HepG2 (cell line): ENCODE results near the gene ZBED1. TPM values are rescaled to one million over a fixed set of nuclear protein-coding genes. Genes with fewer than 3 reads are reported as not detected.

Source experiments
- ATAC-seq: fragments of 200-7000 bp; cut with Tn5 transposase; 3 replicates; pipeline ENCODE4 v1.9.1; 2020; ENCODE audit warnings: mild to moderate bottlenecking, moderate library complexity
- BruUV-seq: library from RNA; stranded (reverse); fragments of 400-500 nt; replicated peaks from 2 replicates; lab custom pipeline; 2021; lab: Mats Ljungman, UMichigan
- CTCF ChIA-PET: fragments of 300-600 bp; formaldehyde crosslinking; extraction: SDS; loops from one replicate; lab custom pipeline; 2021; ENCODE audit warnings: low total read pairs, inconsistent platforms, low intra/inter-chr PET ratio; lab: Yijun Ruan, JAX
- POLR2A ChIA-PET: fragments of 350-600 bp; sonication (Branson Sonifier 250); formaldehyde crosslinking; loops from one replicate; lab custom pipeline; 2020; ENCODE audit warnings: antibody characterized with exemption, inconsistent platforms; lab: Yijun Ruan, JAX
- DNase-seq: peaks from one replicate; pipeline ENCODE4 v3.0.0-alpha.2; 2015; ENCODE audit warnings: low spot score
- FAIRE-seq: peaks from 3 replicates; lab custom pipeline; 2011; peaks lifted over from hg19 to GRCh38; lab: Jason Lieb, UNC
- H2AFZ ChIP-seq: one replicate; pipeline ENCODE4 v1.6.1; 2011; ENCODE audit warnings: low read length, inconsistent platforms
- H3K27ac ChIP-seq: fragments of 300-600 bp; 3 replicates; pipeline ENCODE4 v1.8.0; 2011; ENCODE audit warnings: mixed run types, mild to moderate bottlenecking, mixed read lengths, low read length, inconsistent platforms; ENCODE audit not compliant: insufficient read depth; ENCODE audit errors: extremely low read length
- H3K27me3 ChIP-seq, 2 experiments: fragments of 200-600 bp in 1 of 2; 2 replicates in 1 of 2; 3 replicates in 1 of 2; pipeline versions ENCODE4 v1.6.0 to v1.8.0; 2011; ENCODE audit warnings: low read length in 2 of 2, mild to moderate bottlenecking in 2 of 2, moderate library complexity in 2 of 2, inconsistent platforms in 1 of 2; ENCODE audit not compliant: insufficient read depth in 2 of 2, control insufficient read depth in 1 of 2
- H3K36me3 ChIP-seq, 2 experiments: fragments of 200-600 bp in 1 of 2; replicated peaks in 1 of 2; 2 replicates in 1 of 2; 3 replicates in 1 of 2; pipeline versions ENCODE4 v1.5.1 to v1.8.0; 2011; ENCODE audit warnings: low read length in 2 of 2, inconsistent platforms in 1 of 2; ENCODE audit not compliant: insufficient read depth in 2 of 2, control insufficient read depth in 1 of 2
- H3K4me1 ChIP-seq: 2 replicates; pipeline ENCODE4 v1.5.1; 2012; ENCODE audit warnings: low read length, inconsistent platforms; ENCODE audit not compliant: insufficient read depth
- H3K4me2 ChIP-seq: 2 replicates; pipeline ENCODE4 v1.6.0; 2011; ENCODE audit warnings: low read depth, low read length, inconsistent platforms
- H3K4me3 ChIP-seq, 3 experiments: fragments of 200-600 bp in 1 of 3; sonication (generic), shearing (Covaris generic) in 1 of 3; replicated peaks in 1 of 3; 2 replicates each; pipeline ENCODE4 v1.5.1; 2011 to 2016; ENCODE audit warnings: low read length in 3 of 3, inconsistent platforms in 2 of 3, low read depth in 2 of 3, mild to moderate bottlenecking in 2 of 3, control low read depth in 1 of 3, mixed read lengths in 1 of 3; ENCODE audit not compliant: insufficient read depth in 1 of 3
- H3K79me2 ChIP-seq: one replicate; pipeline ENCODE4 v1.6.1; 2011; ENCODE audit warnings: low read length, inconsistent platforms; ENCODE audit not compliant: insufficient read depth
- H3K9ac ChIP-seq: 2 replicates; pipeline ENCODE4 v1.6.0; 2011; ENCODE audit warnings: mild to moderate bottlenecking, low read depth, low read length, inconsistent platforms; ENCODE audit not compliant: insufficient read depth
- H3K9me3 ChIP-seq: 2 replicates; pipeline ENCODE4 v1.5.1; 2012; ENCODE audit warnings: mild to moderate bottlenecking, low read length
- H4K20me1 ChIP-seq: 2 replicates; pipeline ENCODE4 v1.6.0; 2011; ENCODE audit warnings: inconsistent platforms, mild to moderate bottlenecking, low read length, moderate library complexity; ENCODE audit not compliant: insufficient read depth
- FOSL2 ChIP-seq: sonication (generic); formaldehyde crosslinking; IDR thresholded peaks from 2 replicates; pipeline ENCODE4 v1.4.0; 2020; ENCODE audit warnings: missing genetic modification reagents
- HBP1 ChIP-seq: IDR thresholded peaks from 2 replicates; pipeline ENCODE4 v1.6.1; 2016; ENCODE audit warnings: low read depth, control low read depth
- HNF1A ChIP-seq, 2 experiments: sonication (generic) in 1 of 2; formaldehyde crosslinking in 1 of 2; IDR thresholded peaks; 2 replicates each; pipeline versions ENCODE4 v1.4.0 to v1.6.1; 2016 to 2020; ENCODE audit warnings: borderline replicate concordance in 1 of 2, low read depth in 1 of 2, mild to moderate bottlenecking in 1 of 2, missing genetic modification reagents in 1 of 2
- KMT2B ChIP-seq: IDR thresholded peaks from 2 replicates; pipeline ENCODE4 v1.6.1; 2016; ENCODE audit warnings: missing genetic modification reagents, missing compliant biosample characterization
- RORA ChIP-seq: sonication (generic); formaldehyde crosslinking; IDR thresholded peaks from 2 replicates; pipeline ENCODE4 v1.5.0; 2020; ENCODE audit warnings: mild to moderate bottlenecking, missing genetic modification reagents, moderate library complexity
- SOX13 ChIP-seq, 3 experiments: fragments of 450-650 bp in 1 of 3; sonication (generic) in 1 of 3; formaldehyde crosslinking in 1 of 3; IDR thresholded peaks in 2 of 3; conservative IDR thresholded peaks in 1 of 3; 2 replicates each; pipeline versions ENCODE4 v1.5.0 to v1.6.1; 2016 to 2020; ENCODE audit warnings: antibody characterized with exemption in 1 of 3, mild to moderate bottlenecking in 1 of 3, missing compliant biosample characterization in 1 of 3, missing genetic modification reagents in 1 of 3, moderate library complexity in 1 of 3
- SRSF9 ChIP-seq: fragments of 200-400 bp; formaldehyde crosslinking; IDR thresholded peaks from 2 replicates; pipeline ENCODE4 v1.6.1; 2018; ENCODE audit warnings: borderline replicate concordance, mild to moderate bottlenecking, low read depth, low read length; ENCODE audit not compliant: insufficient read depth, poor library complexity, severe bottlenecking
- STAT5B ChIP-seq: sonication (generic); formaldehyde crosslinking; IDR thresholded peaks from 2 replicates; pipeline ENCODE4 v1.4.0; 2020; ENCODE audit warnings: missing genetic modification reagents
- TGIF2 ChIP-seq: IDR thresholded peaks from 2 replicates; pipeline ENCODE4 v1.6.1; 2016; ENCODE audit warnings: control low read depth, missing compliant biosample characterization
- ZMYM3 ChIP-seq: sonication (generic); formaldehyde crosslinking; IDR thresholded peaks from 2 replicates; pipeline ENCODE4 v1.5.1; 2020; ENCODE audit warnings: mild to moderate bottlenecking, missing genetic modification reagents
- ZNF24 ChIP-seq: fragments of 450-650 bp; IDR thresholded peaks from 2 replicates; pipeline ENCODE4 v1.6.1; 2017; ENCODE audit warnings: antibody characterized with exemption, mild to moderate bottlenecking
- ZNF260 ChIP-seq: sonication (generic); formaldehyde crosslinking; IDR thresholded peaks from 2 replicates; pipeline ENCODE4 v1.4.0; 2020; ENCODE audit warnings: missing genetic modification reagents, low read depth, mild to moderate bottlenecking, borderline replicate concordance
- ZSCAN12 ChIP-seq: sonication (generic); formaldehyde crosslinking; IDR thresholded peaks from 2 replicates; pipeline ENCODE4 v1.9.0; 2021; ENCODE audit warnings: mild to moderate bottlenecking, missing genetic modification reagents
- ZSCAN22 ChIP-seq: sonication (generic); formaldehyde crosslinking; IDR thresholded peaks from 2 replicates; pipeline ENCODE4 v1.4.0; 2020; ENCODE audit warnings: mild to moderate bottlenecking, missing genetic modification reagents
- WGBS: methylation state at CpG from one replicate; pipeline ENCODE4 v1.1.6; 2017; ENCODE audit warnings: low lambda C conversion rate; 5-methylcytosine and 5-hydroxymethylcytosine counted together
- in situ Hi-C: cut with HindIII; loops from 2 replicates; pipeline ENCODE4 v1.10.0; 2017; ENCODE audit warnings: low pct_unique_long_range_greater_than_20kb; ENCODE audit not compliant: extremely low pct_ligation_motif_present
- intact Hi-C: fragments of 100-400 bp; cut with micrococcal nuclease; formaldehyde crosslinking; loops from one replicate; pipeline ENCODE4 v1.10.0; 2022; ENCODE audit not compliant: unreplicated experiment
- polyA plus RNA-seq, 8 experiments: library from polyadenylated mRNA; depleted of rRNA in 3 of 8; stranded (reverse) in 7 of 8; unstranded in 1 of 8; fragments of >200 nt; fragmentation: Illumina TruSeq in 4 of 8; extraction: Trizol in 4 of 8; gene quantifications; 2 replicates each; pipeline versions ENCODE4 v1.2.1 to v1.2.3, GENCODE V29; 2011 to 2016; ENCODE audit warnings: low read depth in 4 of 8, missing spikeins in 1 of 8, mixed read lengths in 1 of 8; ENCODE audit not compliant: insufficient read depth in 1 of 8
- total RNA-seq, 5 experiments: library from RNA; depleted of rRNA; stranded (reverse); fragments of >200 nt; fragmentation: Illumina TruSeq; extraction: Trizol; gene quantifications; 2 replicates each; pipeline ENCODE4 v1.2.3, GENCODE V29; 2016; ENCODE audit warnings: low read depth in 1 of 5

ZBED1 gene
- total and polyA plus RNA-seq, 2 of the 13 experiments (the other 11 are each of a cell fraction or from before 2014, with no cell fraction given): 20.0 to 29.8 TPM

- DNase-seq: no peak
- no peak overlapping the region for H3K27ac ChIP-seq
- ATAC-seq: no peak
- no peak for FAIRE-seq
- H3K79me2 ChIP-seq: peaks cover 14% of the 10 kb centered on the region
- in situ Hi-C loops (no loop called here), intact Hi-C loops (no loop called here)
- ChIA-PET POLR2A (no interaction called here), CTCF (no interaction called here)
- BruUV-seq: no TSS peak
- H4K20me1 ChIP-seq: no peaks in the 10 kb centered on the region; the same call in 1 of the 2 replicates
- no peaks in the 10 kb centered on the region for H3K9me3 ChIP-seq
- WGBS: 71% methylated on average over 2 of the region's 2 CpGs
- H2AFZ ChIP-seq: no peak overlapping the region
- no peaks in the 10 kb centered on the region; a peak in 1 of 5 replicates for H3K27me3 ChIP-seq
- H3K36me3 ChIP-seq: no peaks in the 10 kb centered on the region
- H3K4me2 ChIP-seq: no peak overlapping the region
- H3K9ac ChIP-seq: no peak overlapping the region
- H3K4me1 ChIP-seq: no peaks in the 10 kb centered on the region
- no peak overlapping the region for H3K4me3 ChIP-seq
- TF ChIP-seq SOX13 (IDR thresholded peaks at IDR 0.05) (no peak), SOX13 (CRISPR knock-in tag; conservative IDR thresholded peaks at IDR 0.05 in 1 of 2, IDR thresholded peaks at IDR 0.05 in 1 of 2) (no peak), TGIF2 (no peak), ZNF260 (CRISPR knock-in tag) (0 out of 2 replicates have a peak, but pooled peaks have one; percentile 63), FOSL2 (CRISPR knock-in tag) (no peak), SRSF9 (no peak), STAT5B (CRISPR knock-in tag) (no peak), ZMYM3 (CRISPR knock-in tag) (peak; percentile 38; the same call in 1 of the 2 replicates)
Measured at GRCh38 chrX:2447484-2447883, 53.3 kb downstream of the ZBED1 start.

- ATAC-seq: no peak
- H3K4me1 ChIP-seq: no peaks in the 10 kb centered on the region
- CTCF ChIA-PET: no interaction called here
- H3K27ac ChIP-seq: no peak overlapping the region
- intact Hi-C loops (no loop called here), in situ Hi-C loops (no loop called here)
- POLR2A ChIA-PET: no interaction called here
- H3K79me2 ChIP-seq: peaks cover 11% of the 10 kb centered on the region
- H4K20me1 ChIP-seq: no peaks in the 10 kb centered on the region; the same call in 1 of the 2 replicates
- no peaks in the 10 kb centered on the region for H3K9me3 ChIP-seq
- no peaks in the 10 kb centered on the region for H3K36me3 ChIP-seq
- no peak overlapping the region for H3K4me3 ChIP-seq
- no peak overlapping the region for H3K9ac ChIP-seq
- no peaks in the 10 kb centered on the region; a peak in 1 of 5 replicates for H3K27me3 ChIP-seq
- no peak overlapping the region for H3K4me2 ChIP-seq
- WGBS: 99% methylated on average over 11 of the region's 14 CpGs
- DNase-seq: no peak
- BruUV-seq: no TSS peak
- no peak overlapping the region for H2AFZ ChIP-seq
- FAIRE-seq: peak; percentile 21
- TF ChIP-seq ZSCAN12 (CRISPR knock-in tag) (no peak), KMT2B (no peak), HNF1A (IDR thresholded peaks at IDR 0.05; ENCODE audit: low read depth) (no peak), HNF1A (CRISPR knock-in tag; IDR thresholded peaks at IDR 0.05; ENCODE audit: borderline replicate concordance) (no peak), HBP1 (CRISPR knock-in tag) (no peak), RORA (CRISPR knock-in tag) (no peak), ZSCAN22 (CRISPR knock-in tag) (no peak), ZNF24 (no peak)
Measured at GRCh38 chrX:2446815-2447214, 54.0 kb downstream of the ZBED1 start.
